ENCODE data around the gene AGXT2. TPM values are rescaled to one million over a fixed set of nuclear protein-coding genes. Genes with fewer than 3 reads are reported as not detected.

AGXT2 gene
- total and polyA plus RNA-seq, 2 of the 13 experiments (the other 11 are each of a cell fraction or from before 2014, with no cell fraction given) = 0.04 to 0.13 TPM

- no peak for TF ChIP-seq GPBP1L1 (CRISPR knock-in tag; IDR thresholded peaks at IDR 0.05)
- TF ChIP-seq SIN3B (IDR thresholded peaks at IDR 0.05; ENCODE audit: low read length) = no peak
- TF ChIP-seq ZNF629 (CRISPR knock-in tag; conservative IDR thresholded peaks at IDR 0.05) = no peak
- no peak for TF ChIP-seq ZNF784 (CRISPR knock-in tag; IDR thresholded peaks at IDR 0.05; ENCODE audit: borderline replicate concordance)
- no peak for TF ChIP-seq CHD4 (IDR thresholded peaks at IDR 0.05; ENCODE audit: borderline replicate concordance, low read length)
Measured at GRCh38 chr5:35010676-35011075, 37.1 kb downstream of the AGXT2 start (continued).

GRCh38 chr5:35009657-35010056 lies 38.1 kb downstream of the AGXT2 start:
- intact Hi-C loops (cut with micrococcal nuclease; ENCODE audit: unreplicated experiment) (no loop called here), in situ Hi-C loops (cut with HindIII; ENCODE audit: extremely low pct_ligation_motif_present, low pct_unique_long_range_greater_than_20kb) (loop anchor here (10.0 kb wide), 1 partner anchor 525 kb away; no protein-coding TSS in a partner anchor)
- ATAC-seq = no peak
- H4K20me1 ChIP-seq (ENCODE audit: insufficient read depth, low read length) = no peaks in the 10 kb centered on the region
- POLR2A ChIA-PET = no interaction called here
- no peak for DNase-seq (ENCODE audit: low spot score)
- H3K79me2 ChIP-seq (ENCODE audit: insufficient read depth, low read length) = no peaks in the 10 kb centered on the region
- no peak overlapping the region for H2AFZ ChIP-seq (ENCODE audit: low read length)
- no peaks in the 10 kb centered on the region for H3K4me1 ChIP-seq (ENCODE audit: insufficient read depth, low read length)
- H3K27ac ChIP-seq (ENCODE audit: extremely low read length, insufficient read depth, low read length) = no peak overlapping the region
- no peaks in the 10 kb centered on the region for H3K27me3 ChIP-seq (ENCODE audit: control insufficient read depth in 1 of 2, insufficient read depth in 2 of 2, low read length in 2 of 2)
- H3K36me3 ChIP-seq (replicated peaks in 1 of 2; ENCODE audit: control insufficient read depth in 1 of 2, insufficient read depth in 2 of 2, low read length in 2 of 2) = no peaks in the 10 kb centered on the region
- CTCF ChIA-PET (ENCODE audit: low intra/inter-chr PET ratio, low total read pairs) = no interaction called here
- no peak overlapping the region for H3K4me3 ChIP-seq (replicated peaks in 1 of 3; ENCODE audit: insufficient read depth in 1 of 3, low read depth in 2 of 3, low read length in 3 of 3)
- 73% methylated on average over 3 of the region's 3 CpGs for WGBS (ENCODE audit: low lambda C conversion rate)
- FAIRE-seq = no peak
- no TSS peak for BruUV-seq (replicated peaks)
- H3K9ac ChIP-seq (ENCODE audit: insufficient read depth, low read depth, low read length) = no peak overlapping the region
- H3K9me3 ChIP-seq (ENCODE audit: low read length) = no peaks in the 10 kb centered on the region
- H3K4me2 ChIP-seq (ENCODE audit: low read depth, low read length) = no peak overlapping the region
- TF ChIP-seq POLR2AphosphoS2 (IDR thresholded peaks at IDR 0.05; ENCODE audit: low read depth, low read length) (no peak), BHLHE40 (IDR thresholded peaks at IDR 0.05; ENCODE audit: low read length) (no peak), SRY (CRISPR knock-in tag; IDR thresholded peaks at IDR 0.05) (no peak), TGIF2 (CRISPR knock-in tag; IDR thresholded peaks at IDR 0.05) (no peak), ZNF563 (CRISPR knock-in tag; IDR thresholded peaks at IDR 0.05) (no peak), ZFAT (CRISPR knock-in tag; conservative IDR thresholded peaks at IDR 0.05) (no peak), ZNF687 (CRISPR knock-in tag; IDR thresholded peaks at IDR 0.05) (no peak), MED8 (CRISPR knock-in tag; IDR thresholded peaks at IDR 0.05; ENCODE audit: insufficient replicate concordance) (no peak), AGO2 (optimal IDR thresholded peaks at IDR 0.05; ENCODE audit: low read depth, low read length) (no peak), ZNF512 (CRISPR knock-in tag; IDR thresholded peaks at IDR 0.05) (no peak), ZKSCAN8 (CRISPR knock-in tag; IDR thresholded peaks at IDR 0.05; ENCODE audit: borderline replicate concordance) (no peak)
